PFSK-1 (cell line): Measurements from ENCODE around the gene SLC35E1.

ENCODE experiments used
- FOXP2 ChIP-seq: optimal IDR thresholded peaks from 2 replicates; pipeline ENCODE3; 2011; ENCODE audit warnings: borderline replicate concordance, control low read depth, inconsistent platforms; ENCODE audit not compliant: insufficient read depth; ENCODE audit errors: extremely low read length, extremely low read depth
- POLR2AphosphoS5 ChIP-seq: IDR thresholded peaks from 2 replicates; pipeline ENCODE4 v1.6.1; 2012; ENCODE audit warnings: low read depth, mild to moderate bottlenecking, control low read depth, low read length, moderate library complexity
- SIN3A ChIP-seq: IDR thresholded peaks from 2 replicates; pipeline ENCODE4 v1.6.1; 2012; ENCODE audit warnings: mild to moderate bottlenecking, low read length, moderate library complexity, borderline replicate concordance; ENCODE audit not compliant: insufficient read depth
- TAF1 ChIP-seq: IDR thresholded peaks from 2 replicates; pipeline ENCODE4 v1.6.1; 2012; ENCODE audit warnings: low read length, control low read depth, borderline replicate concordance; ENCODE audit not compliant: insufficient read depth
- TF ChIP-seq, protein P1 (sequence below), 2 experiments: IDR thresholded peaks; 2 replicates each; pipeline versions ENCODE4 v1.6.1 to v1.8.0; 2011 to 2012; ENCODE audit warnings: low read depth in 2 of 2, low read length in 2 of 2, control low read depth in 1 of 2, inconsistent platforms in 1 of 2, mild to moderate bottlenecking in 1 of 2, moderate library complexity in 1 of 2; ENCODE audit not compliant: insufficient read depth in 1 of 2

SLC35E1 gene

DNA sequence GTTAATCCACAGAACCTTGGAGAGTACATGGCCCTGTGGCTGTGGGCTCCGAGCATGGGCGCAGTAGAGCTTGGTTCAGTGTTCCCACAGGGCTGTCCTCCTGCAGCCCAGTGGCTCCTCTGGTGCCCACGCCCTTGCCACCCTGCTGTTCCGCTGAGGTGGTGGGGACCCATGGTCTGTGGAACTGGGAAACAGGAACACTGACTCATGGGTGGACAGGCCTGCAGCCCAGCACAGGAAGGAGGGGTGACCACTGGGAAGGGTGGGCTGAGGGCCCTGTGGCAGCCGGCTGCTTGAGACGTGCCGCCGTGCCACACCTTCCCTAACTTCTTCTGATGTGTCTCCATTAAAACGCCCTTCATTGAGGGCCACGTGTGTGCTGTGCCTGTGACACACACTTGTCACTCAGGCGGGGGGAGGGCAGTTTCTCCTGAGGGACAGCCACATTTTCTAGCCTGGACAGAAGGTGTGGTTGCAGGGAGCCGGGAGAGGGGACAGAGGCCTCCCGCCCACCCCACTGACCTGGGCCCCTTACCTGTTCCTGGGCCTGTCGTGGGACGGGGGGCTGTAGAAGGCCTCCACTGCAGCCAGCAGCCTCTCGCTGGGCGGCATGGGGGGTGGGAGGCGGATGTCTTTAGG is 51.1 kb downstream of the SLC35E1 start:
- TF ChIP-seq POLR2AphosphoS5 (no peak; the same call in 1 of the 2 replicates), SIN3A (no peak), FOXP2 (no peak), TAF1 (no peak)
- TF ChIP-seq, protein P1, sequence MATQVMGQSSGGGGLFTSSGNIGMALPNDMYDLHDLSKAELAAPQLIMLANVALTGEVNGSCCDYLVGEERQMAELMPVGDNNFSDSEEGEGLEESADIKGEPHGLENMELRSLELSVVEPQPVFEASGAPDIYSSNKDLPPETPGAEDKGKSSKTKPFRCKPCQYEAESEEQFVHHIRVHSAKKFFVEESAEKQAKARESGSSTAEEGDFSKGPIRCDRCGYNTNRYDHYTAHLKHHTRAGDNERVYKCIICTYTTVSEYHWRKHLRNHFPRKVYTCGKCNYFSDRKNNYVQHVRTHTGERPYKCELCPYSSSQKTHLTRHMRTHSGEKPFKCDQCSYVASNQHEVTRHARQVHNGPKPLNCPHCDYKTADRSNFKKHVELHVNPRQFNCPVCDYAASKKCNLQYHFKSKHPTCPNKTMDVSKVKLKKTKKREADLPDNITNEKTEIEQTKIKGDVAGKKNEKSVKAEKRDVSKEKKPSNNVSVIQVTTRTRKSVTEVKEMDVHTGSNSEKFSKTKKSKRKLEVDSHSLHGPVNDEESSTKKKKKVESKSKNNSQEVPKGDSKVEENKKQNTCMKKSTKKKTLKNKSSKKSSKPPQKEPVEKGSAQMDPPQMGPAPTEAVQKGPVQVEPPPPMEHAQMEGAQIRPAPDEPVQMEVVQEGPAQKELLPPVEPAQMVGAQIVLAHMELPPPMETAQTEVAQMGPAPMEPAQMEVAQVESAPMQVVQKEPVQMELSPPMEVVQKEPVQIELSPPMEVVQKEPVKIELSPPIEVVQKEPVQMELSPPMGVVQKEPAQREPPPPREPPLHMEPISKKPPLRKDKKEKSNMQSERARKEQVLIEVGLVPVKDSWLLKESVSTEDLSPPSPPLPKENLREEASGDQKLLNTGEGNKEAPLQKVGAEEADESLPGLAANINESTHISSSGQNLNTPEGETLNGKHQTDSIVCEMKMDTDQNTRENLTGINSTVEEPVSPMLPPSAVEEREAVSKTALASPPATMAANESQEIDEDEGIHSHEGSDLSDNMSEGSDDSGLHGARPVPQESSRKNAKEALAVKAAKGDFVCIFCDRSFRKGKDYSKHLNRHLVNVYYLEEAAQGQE (IDR thresholded peaks at IDR 0.05; ENCODE audit: insufficient read depth in 1 of 2, low read depth in 2 of 2, low read length in 2 of 2): no peak

DNA sequence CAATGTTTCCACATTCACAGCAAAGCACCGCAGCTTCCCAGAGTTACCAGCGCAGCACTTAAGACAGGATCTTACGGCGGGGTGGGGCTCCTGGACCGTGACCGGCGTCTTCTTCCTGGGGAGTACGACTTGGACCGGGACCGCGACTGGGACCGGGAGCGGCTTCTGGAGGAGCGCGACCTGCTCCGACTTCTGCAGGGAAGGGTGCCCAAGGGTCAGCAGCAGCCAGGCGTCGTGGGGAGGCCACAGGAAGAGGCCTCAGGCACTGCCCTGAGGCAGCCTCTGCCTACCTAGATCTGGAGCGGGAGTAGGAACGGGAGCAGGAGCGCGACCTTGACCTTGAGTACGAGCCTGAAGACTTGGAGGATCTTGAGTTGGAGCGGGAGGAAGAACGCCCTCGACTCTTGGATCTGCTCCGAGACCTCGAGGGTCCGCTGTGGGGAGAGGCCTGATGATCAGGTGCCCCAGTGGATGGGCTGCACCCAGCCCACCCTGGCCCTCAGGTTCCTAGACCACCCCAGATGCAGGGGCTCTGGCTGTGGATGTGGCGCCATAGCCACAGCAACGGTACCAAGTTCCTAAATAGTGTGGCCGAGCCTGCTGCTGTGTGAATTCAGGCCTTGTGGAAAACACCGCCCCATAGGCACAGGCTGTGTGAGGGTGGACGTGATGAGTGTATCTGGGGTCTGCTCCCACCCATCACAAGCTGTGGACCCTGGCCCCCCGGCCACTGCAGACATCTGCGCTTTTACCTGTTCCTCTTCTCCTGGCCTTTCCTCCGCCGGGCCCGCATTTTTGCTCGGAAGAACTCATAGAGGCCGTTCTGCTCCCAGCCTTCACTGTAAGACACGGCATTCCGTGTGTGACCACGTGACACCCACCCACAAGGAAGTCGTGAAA is 51.9 kb downstream of the SLC35E1 start:
- TF ChIP-seq TAF1: no peak

DNA sequence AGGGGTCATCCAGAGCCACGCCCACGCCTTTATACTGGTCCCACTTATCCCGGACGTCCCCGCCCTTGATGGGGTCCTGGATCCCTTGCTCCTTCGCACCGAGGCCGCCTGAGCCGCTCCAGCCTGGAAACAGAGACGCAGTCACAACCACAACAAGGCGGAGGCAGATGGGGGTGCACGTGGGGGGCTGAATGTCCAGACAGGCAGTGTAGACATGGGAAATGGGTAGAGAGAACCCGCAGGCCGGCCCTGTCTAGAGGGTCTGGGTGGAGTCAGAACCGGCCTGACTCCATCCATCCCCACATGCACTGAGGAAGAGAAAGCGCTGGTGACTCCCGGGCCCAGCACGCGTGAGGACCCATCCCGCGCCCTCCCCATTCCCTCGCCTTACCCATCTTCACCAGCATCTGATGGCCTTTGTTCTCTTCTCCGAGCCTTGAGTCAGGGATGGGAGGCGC is 53.0 kb downstream of the SLC35E1 start:
- no peak for TF ChIP-seq SIN3A
- TF ChIP-seq, protein P1 (IDR thresholded peaks at IDR 0.05; ENCODE audit: insufficient read depth in 1 of 2, low read depth in 2 of 2, low read length in 2 of 2): no peak

DNA sequence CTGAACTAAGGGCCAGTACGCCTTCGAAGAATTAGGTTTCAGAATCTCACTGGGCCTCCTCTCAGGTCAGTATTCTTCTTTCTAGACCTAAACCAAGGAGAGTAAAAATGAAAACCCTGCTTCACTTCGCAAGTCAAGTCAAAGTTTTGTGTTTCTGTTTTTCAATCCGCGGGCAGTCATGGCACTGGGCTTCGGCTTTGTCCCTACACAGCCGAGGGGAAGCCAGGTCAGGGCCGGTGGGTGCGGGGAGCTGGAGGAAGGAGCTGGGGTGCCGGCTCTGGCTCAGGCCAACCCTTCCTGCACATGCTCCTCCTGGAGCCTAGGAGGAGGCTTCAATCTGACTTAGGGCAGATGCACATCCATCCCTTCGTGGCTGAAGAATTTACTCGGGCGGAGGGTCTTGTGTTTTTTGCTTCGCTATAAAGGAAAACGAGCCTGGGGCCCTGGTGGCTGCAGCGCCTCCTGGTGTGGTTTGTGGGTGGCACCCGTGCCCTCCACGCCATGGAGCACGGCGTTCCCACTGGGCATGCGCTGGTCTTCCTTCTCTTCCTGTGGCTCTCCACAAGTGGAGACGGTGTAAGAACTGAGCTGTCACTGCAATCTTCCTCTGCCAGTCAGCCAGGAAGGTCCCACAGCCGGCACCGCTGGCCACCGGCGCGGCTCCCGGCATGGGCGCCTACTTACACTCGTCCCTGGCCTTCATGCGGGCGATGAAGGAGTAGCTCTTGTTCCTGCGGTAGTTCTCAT is 53.6 kb downstream of the SLC35E1 start:
- TF ChIP-seq, protein P1 (IDR thresholded peaks at IDR 0.05; ENCODE audit: insufficient read depth in 1 of 2, low read depth in 2 of 2, low read length in 2 of 2): no peak
- no peak for TF ChIP-seq FOXP2
- no peak for TF ChIP-seq SIN3A
- no peak for TF ChIP-seq POLR2AphosphoS5
- no peak for TF ChIP-seq TAF1

DNA sequence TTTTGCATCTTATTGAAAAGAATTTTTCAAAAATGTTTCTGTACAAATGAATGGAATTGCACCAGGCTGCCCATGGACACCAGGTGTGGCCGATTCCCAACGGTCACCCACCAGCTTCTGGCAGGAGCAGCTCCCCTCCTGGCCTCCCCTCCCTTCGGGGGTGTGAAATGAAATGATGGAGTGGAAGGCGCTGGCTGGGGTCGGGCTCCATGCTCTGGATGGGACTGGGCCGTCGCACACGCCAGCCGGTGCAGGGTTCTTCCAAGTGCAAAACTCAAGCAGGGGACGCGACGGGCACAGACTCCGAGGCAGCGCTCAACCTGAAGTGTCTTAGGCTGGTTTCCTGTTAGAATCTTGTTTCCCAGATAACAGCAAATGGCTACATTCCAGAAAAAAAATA is 54.2 kb downstream of the SLC35E1 start:
- no peak for TF ChIP-seq TAF1
- no peak for TF ChIP-seq SIN3A
- no peak for TF ChIP-seq FOXP2
- TF ChIP-seq, protein P1 (IDR thresholded peaks at IDR 0.05; ENCODE audit: insufficient read depth in 1 of 2, low read depth in 2 of 2, low read length in 2 of 2): no peak
